GM23338 (cell line): ENCODE measurements around the gene HCK. TPM values are rescaled to one million over a fixed set of nuclear protein-coding genes. Genes with fewer than 3 reads are reported as not detected.

ENCODE experiments used
- ATAC-seq: fragments of 200-7000 bp; cut with Tn5 transposase; 3 replicates; pipeline ENCODE4 v1.9.1; 2020
- DNase-seq: peaks from one replicate; pipeline ENCODE4 v3.0.0-alpha.2; 2015; ENCODE audit warnings: low spot score
- H2AFZ ChIP-seq: fragments of 200-600 bp; sonication (generic); 2 replicates; pipeline ENCODE4 v1.8.0; 2016; ENCODE audit warnings: antibody characterized with exemption, mild to moderate bottlenecking, moderate library complexity
- H3F3A ChIP-seq: fragments of 200-600 bp; sonication (generic); replicated peaks from 2 replicates; pipeline ENCODE4 v1.8.0; 2017; ENCODE audit warnings: antibody characterized with exemption, mixed run types, low read depth
- H3K27ac ChIP-seq: fragments of 200-600 bp; sonication (generic); 2 replicates; pipeline ENCODE4 v1.6.1; 2016; ENCODE audit warnings: low read depth
- H3K27me3 ChIP-seq: fragments of 200-600 bp; sonication (generic); 2 replicates; pipeline ENCODE4 v1.8.0; 2016; ENCODE audit warnings: mild to moderate bottlenecking, mixed run types, moderate library complexity; ENCODE audit not compliant: insufficient read depth
- H3K36me3 ChIP-seq: fragments of 200-600 bp; sonication (generic); 2 replicates; pipeline ENCODE4 v1.8.0; 2016; ENCODE audit warnings: mild to moderate bottlenecking; ENCODE audit not compliant: insufficient read depth
- H3K4me1 ChIP-seq: fragments of 200-600 bp; sonication (generic); 2 replicates; pipeline ENCODE4 v1.8.0; 2016; ENCODE audit warnings: mild to moderate bottlenecking, moderate library complexity; ENCODE audit not compliant: insufficient read depth
- H3K4me2 ChIP-seq: fragments of 200-600 bp; sonication (generic); 2 replicates; pipeline ENCODE4 v1.7.1; 2017; ENCODE audit warnings: mixed run types
- H3K4me3 ChIP-seq: fragments of 200-600 bp; sonication (generic); 2 replicates; pipeline ENCODE4 v1.6.1; 2016; ENCODE audit warnings: mixed run types
- H3K79me2 ChIP-seq: fragments of 200-600 bp; sonication (generic); replicated peaks from 2 replicates; pipeline ENCODE4 v1.8.0; 2017; ENCODE audit warnings: mild to moderate bottlenecking; ENCODE audit not compliant: insufficient read depth
- H3K9me2 ChIP-seq: fragments of 200-600 bp; sonication (generic); 2 replicates; pipeline ENCODE4 v1.8.0; 2017; ENCODE audit not compliant: insufficient read depth
- H4K20me1 ChIP-seq: fragments of 200-600 bp; sonication (generic); replicated peaks from 2 replicates; pipeline ENCODE4 v1.8.0; 2017; ENCODE audit warnings: mild to moderate bottlenecking; ENCODE audit not compliant: insufficient read depth
- H3K27ac Mint-ChIP-seq: 2 replicates; pipeline ENCODE4 v1.8.0; 2020; ENCODE audit warnings: inconsistent platforms, mild to moderate bottlenecking, moderate library complexity, mixed read lengths
- H3K27me3 Mint-ChIP-seq: 3 replicates; pipeline ENCODE4 v1.8.0; 2022; ENCODE audit warnings: low read depth, mild to moderate bottlenecking, moderate library complexity, mixed read lengths, inconsistent platforms; ENCODE audit not compliant: insufficient read depth, poor library complexity
- H3K36me3 Mint-ChIP-seq: 3 replicates; pipeline ENCODE4 v1.8.0; 2021; ENCODE audit warnings: low read depth, mild to moderate bottlenecking, inconsistent platforms, moderate library complexity, mixed read lengths
- H3K4me1 Mint-ChIP-seq: 3 replicates; pipeline ENCODE4 v1.8.0; 2020; ENCODE audit warnings: mild to moderate bottlenecking, inconsistent platforms, mixed read lengths
- H3K4me3 Mint-ChIP-seq: 3 replicates; pipeline ENCODE4 v1.8.0; 2021; ENCODE audit warnings: moderate library complexity, mild to moderate bottlenecking, inconsistent platforms, mixed read lengths
- H3K9me3 Mint-ChIP-seq: 3 replicates; pipeline ENCODE4 v1.8.0; 2020; ENCODE audit warnings: moderate library complexity, mild to moderate bottlenecking, inconsistent platforms, mixed read lengths
- CREB1 ChIP-seq: fragments of 250-450 bp; sonication (Bioruptor Pico); IDR thresholded peaks from 2 replicates; pipeline ENCODE4 v1.5.0; 2020; ENCODE audit warnings: low read depth, mild to moderate bottlenecking, moderate library complexity
- EZH2 ChIP-seq: fragments of 200-600 bp; sonication (generic); IDR thresholded peaks from one replicate; pipeline ENCODE4 v1.8.0; 2017; ENCODE audit warnings: antibody characterized with exemption, mild to moderate bottlenecking, low read depth; ENCODE audit not compliant: unreplicated experiment
- JUNB ChIP-seq: IDR thresholded peaks from one replicate; pipeline ENCODE4 v1.6.1; 2016; ENCODE audit warnings: antibody characterized with exemption; ENCODE audit not compliant: unreplicated experiment
- NANOG ChIP-seq: IDR thresholded peaks from 2 replicates; pipeline ENCODE4 v1.6.1; 2016; ENCODE audit warnings: antibody characterized with exemption, borderline replicate concordance
- POLR2AphosphoS5 ChIP-seq: IDR thresholded peaks from 2 replicates; pipeline ENCODE4 v1.6.1; 2016; ENCODE audit warnings: antibody characterized with exemption, low read depth
- REST ChIP-seq: IDR thresholded peaks from one replicate; pipeline ENCODE4 v1.6.1; 2018; ENCODE audit warnings: antibody characterized with exemption; ENCODE audit not compliant: unreplicated experiment
- ZNF114 ChIP-seq: fragments of 250-450 bp; sonication (Bioruptor Pico); IDR thresholded peaks from 2 replicates; pipeline ENCODE4 v1.5.0; 2020; ENCODE audit warnings: mild to moderate bottlenecking, moderate library complexity
- polyA plus RNA-seq: library from polyadenylated mRNA; unstranded; fragments of >200 nt; fragmentation: Nextera tagmentation; extraction: Ambion mirVana; gene quantifications from 2 replicates; pipeline ENCODE4 v1.2.1, GENCODE V29; 2016
- total RNA-seq: library from RNA; depleted of rRNA; stranded (reverse); fragments of >200 nt; shearing (Covaris generic); gene quantifications from 2 replicates; pipeline ENCODE4 v1.2.3, GENCODE V29; 2014
- TF ChIP-seq, protein P1 (sequence below), 2 experiments: fragments of 200-600 bp in 1 of 2; sonication (generic) in 1 of 2; conservative IDR thresholded peaks; 2 replicates each; pipeline versions ENCODE4 v1.5.1 to v1.6.1; 2016 to 2017; ENCODE audit warnings: antibody characterized with exemption in 2 of 2, low read depth in 2 of 2, mild to moderate bottlenecking in 2 of 2, moderate library complexity in 1 of 2

HCK gene
- total and polyA plus RNA-seq, 2 experiments from 2014 or later, result 0.97 TPM; not detected in 1

DNA sequence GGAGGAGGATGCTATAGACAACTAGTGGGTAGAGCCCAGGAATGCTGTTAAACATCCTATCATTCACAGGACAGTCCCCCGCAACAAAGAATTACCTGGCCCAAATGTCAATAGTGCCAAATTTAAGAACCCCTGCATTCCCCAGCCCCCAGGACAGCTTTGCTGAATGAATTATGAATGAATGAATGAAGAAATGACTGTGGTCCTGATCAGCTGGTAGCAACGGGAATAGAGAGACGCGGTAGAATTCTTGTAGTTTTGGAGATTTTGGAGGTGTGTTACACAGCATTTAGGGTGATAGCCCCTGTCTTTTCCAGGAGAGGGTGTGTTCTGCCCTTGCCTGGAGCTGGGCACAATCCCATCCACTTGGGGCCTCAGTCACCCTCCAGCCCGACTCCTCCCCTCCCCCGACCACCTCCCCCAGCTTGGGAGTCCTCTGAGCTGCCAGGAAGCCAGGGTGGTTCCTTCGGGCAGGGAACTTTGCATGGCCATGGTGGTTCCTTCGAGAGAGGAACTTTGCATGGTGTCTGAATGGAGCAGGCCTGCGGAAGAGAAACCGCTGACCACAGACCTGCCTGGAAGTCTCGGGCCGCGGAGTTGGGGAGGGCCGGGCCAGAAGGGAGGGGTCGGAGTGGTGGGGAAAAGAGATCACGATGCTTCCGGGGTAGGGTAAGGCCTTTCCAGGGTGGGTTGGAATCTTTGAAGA, 1.0 kb upstream of the HCK start:
- H3K4me3 Mint-ChIP-seq, result peak overlapping the region; percentile 84
- Histone ChIP-seq H3K9me2 (no peaks in the 10 kb centered on the region), H3K27ac (no peak overlapping the region), H3K79me2 (no peaks in the 10 kb centered on the region), H3F3A (0 out of 2 replicates have a peak, but pooled peaks cover 10% of the 10 kb centered on the region), H4K20me1 (peaks cover 3% of the 10 kb centered on the region; the same call in 1 of the 2 replicates), H2AFZ (peak overlapping the region; percentile 99), H3K36me3 (no peaks in the 10 kb centered on the region), H3K27me3 (peaks cover 58% of the 10 kb centered on the region), H3K4me3 (peak overlapping the region; percentile 83), H3K4me2 (peak overlapping the region; percentile 98), H3K4me1 (peaks cover 18% of the 10 kb centered on the region)
- peak; percentile 52 for ATAC-seq
- DNase-seq, result peak; percentile 79
- H3K27me3 Mint-ChIP-seq, result peaks cover 37% of the 10 kb centered on the region
- H3K9me3 Mint-ChIP-seq, result peaks cover 12% of the 10 kb centered on the region; the same call in 2 of the 3 replicates
- H3K4me1 Mint-ChIP-seq, result peaks cover 17% of the 10 kb centered on the region; the same call in 2 of the 3 replicates
- H3K27ac Mint-ChIP-seq, result no peak overlapping the region
- no peak for TF ChIP-seq ZNF114 (CRISPR knock-in tag)
- TF ChIP-seq, protein P1, sequence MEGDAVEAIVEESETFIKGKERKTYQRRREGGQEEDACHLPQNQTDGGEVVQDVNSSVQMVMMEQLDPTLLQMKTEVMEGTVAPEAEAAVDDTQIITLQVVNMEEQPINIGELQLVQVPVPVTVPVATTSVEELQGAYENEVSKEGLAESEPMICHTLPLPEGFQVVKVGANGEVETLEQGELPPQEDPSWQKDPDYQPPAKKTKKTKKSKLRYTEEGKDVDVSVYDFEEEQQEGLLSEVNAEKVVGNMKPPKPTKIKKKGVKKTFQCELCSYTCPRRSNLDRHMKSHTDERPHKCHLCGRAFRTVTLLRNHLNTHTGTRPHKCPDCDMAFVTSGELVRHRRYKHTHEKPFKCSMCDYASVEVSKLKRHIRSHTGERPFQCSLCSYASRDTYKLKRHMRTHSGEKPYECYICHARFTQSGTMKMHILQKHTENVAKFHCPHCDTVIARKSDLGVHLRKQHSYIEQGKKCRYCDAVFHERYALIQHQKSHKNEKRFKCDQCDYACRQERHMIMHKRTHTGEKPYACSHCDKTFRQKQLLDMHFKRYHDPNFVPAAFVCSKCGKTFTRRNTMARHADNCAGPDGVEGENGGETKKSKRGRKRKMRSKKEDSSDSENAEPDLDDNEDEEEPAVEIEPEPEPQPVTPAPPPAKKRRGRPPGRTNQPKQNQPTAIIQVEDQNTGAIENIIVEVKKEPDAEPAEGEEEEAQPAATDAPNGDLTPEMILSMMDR (conservative IDR thresholded peaks at IDR 0.05; ENCODE audit: low read depth in 2 of 2), result peak; percentile 11 to 38; a peak in 3 of 4 replicates
- TF ChIP-seq CREB1, result no peak
- TF ChIP-seq EZH2, result peak; percentile 34
- no peak for TF ChIP-seq JUNB
- no peaks in the 10 kb centered on the region; the same call in 2 of the 3 replicates for H3K36me3 Mint-ChIP-seq

GRCh38 chr20:32051720-32052089, 337 bp upstream of the HCK start:
- Histone ChIP-seq H3K27ac (no peak overlapping the region), H3K4me3 (peak overlapping the region; percentile 83), H3K36me3 (no peaks in the 10 kb centered on the region), H2AFZ (peak overlapping the region; percentile 99), H3K9me2 (no peaks in the 10 kb centered on the region), H3K4me1 (peaks cover 18% of the 10 kb centered on the region), H4K20me1 (peaks cover 3% of the 10 kb centered on the region; the same call in 1 of the 2 replicates), H3F3A (0 out of 2 replicates have a peak, but pooled peaks cover 10% of the 10 kb centered on the region), H3K4me2 (peak overlapping the region; percentile 98), H3K27me3 (peaks cover 58% of the 10 kb centered on the region), H3K79me2 (no peaks in the 10 kb centered on the region)
- TF ChIP-seq NANOG (no peak), POLR2AphosphoS5 (no peak), CREB1 (no peak), REST (no peak), EZH2 (peak; percentile 77)
- TF ChIP-seq, protein P1 (conservative IDR thresholded peaks at IDR 0.05; ENCODE audit: low read depth in 2 of 2), result no peak
- no peaks in the 10 kb centered on the region for H3K36me3 Mint-ChIP-seq
- H3K27me3 Mint-ChIP-seq, result peaks cover 39% of the 10 kb centered on the region
- DNase-seq (no peak), ATAC-seq (peak; percentile 12)
- H3K27ac Mint-ChIP-seq, result no peak overlapping the region
- H3K9me3 Mint-ChIP-seq, result peaks cover 12% of the 10 kb centered on the region; the same call in 2 of the 3 replicates
- peaks cover 17% of the 10 kb centered on the region; the same call in 2 of the 3 replicates for H3K4me1 Mint-ChIP-seq
- H3K4me3 Mint-ChIP-seq, result peak overlapping the region; percentile 84
